Measurements from ENCODE around the gene NOP14.

The NOP14 gene

DNA sequence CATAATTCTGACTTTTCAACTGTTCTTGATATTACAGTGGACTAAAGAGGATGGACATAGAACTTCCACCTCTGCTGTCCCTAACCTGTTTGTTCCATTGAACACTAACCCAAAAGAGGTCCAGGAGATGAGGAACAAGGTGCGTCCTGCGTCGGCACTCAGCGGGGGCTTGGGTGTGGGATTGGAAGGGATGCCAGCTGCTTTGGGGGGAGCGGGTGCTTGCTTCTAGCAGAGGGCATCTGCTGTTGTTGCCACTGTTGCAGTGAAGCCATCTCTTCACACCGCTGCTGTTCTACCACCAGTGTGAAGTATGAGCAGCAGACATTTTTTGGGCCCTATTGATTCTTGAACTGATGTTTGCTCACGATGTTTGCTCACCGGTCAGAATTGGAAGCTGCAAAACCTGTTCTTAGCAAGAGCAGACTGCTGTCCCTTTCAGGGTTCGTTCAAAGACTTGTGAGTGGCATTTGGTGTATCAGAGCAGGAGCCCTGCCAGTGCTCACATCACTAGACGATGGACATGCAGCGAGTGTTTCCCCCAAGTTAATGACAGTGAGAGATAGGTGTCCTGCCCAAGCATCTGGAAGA, 55.4 kb downstream of the NOP14 start:
- TF ChIP-seq, protein P1, sequence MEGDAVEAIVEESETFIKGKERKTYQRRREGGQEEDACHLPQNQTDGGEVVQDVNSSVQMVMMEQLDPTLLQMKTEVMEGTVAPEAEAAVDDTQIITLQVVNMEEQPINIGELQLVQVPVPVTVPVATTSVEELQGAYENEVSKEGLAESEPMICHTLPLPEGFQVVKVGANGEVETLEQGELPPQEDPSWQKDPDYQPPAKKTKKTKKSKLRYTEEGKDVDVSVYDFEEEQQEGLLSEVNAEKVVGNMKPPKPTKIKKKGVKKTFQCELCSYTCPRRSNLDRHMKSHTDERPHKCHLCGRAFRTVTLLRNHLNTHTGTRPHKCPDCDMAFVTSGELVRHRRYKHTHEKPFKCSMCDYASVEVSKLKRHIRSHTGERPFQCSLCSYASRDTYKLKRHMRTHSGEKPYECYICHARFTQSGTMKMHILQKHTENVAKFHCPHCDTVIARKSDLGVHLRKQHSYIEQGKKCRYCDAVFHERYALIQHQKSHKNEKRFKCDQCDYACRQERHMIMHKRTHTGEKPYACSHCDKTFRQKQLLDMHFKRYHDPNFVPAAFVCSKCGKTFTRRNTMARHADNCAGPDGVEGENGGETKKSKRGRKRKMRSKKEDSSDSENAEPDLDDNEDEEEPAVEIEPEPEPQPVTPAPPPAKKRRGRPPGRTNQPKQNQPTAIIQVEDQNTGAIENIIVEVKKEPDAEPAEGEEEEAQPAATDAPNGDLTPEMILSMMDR (IDR thresholded peaks at IDR 0.05; ENCODE audit: low read depth, low read length, missing control alignments) = no peak
- no peak overlapping the region for H3K4me3 ChIP-seq (ENCODE audit: low read depth, low read length)
- no peak for DNase-seq (ENCODE audit: low read depth)

DNA sequence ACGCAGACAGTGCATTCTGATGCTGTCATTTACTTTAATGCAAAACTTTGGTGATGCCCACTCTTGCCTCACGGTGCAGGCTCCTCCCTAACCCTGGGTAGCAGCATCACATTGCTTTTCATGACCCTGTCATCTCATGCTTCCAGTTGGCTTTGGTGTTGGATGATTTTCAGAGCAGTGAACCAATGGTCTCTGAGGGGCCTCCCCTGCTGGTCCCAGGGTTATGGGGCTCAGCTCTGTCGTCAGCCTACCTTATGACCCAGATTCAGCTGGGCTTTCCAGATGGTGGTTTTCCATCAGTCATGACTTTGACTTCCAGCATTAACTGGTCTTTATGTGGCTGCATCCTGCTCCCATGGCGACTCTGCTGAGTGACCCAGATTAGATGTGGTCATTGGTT, 56.0 kb downstream of the NOP14 start:
- H3K4me3 ChIP-seq (ENCODE audit: low read depth, low read length) = no peak overlapping the region
- no peak for DNase-seq (ENCODE audit: low read depth)
- TF ChIP-seq, protein P1 (IDR thresholded peaks at IDR 0.05; ENCODE audit: low read depth, low read length, missing control alignments) = no peak

DNA sequence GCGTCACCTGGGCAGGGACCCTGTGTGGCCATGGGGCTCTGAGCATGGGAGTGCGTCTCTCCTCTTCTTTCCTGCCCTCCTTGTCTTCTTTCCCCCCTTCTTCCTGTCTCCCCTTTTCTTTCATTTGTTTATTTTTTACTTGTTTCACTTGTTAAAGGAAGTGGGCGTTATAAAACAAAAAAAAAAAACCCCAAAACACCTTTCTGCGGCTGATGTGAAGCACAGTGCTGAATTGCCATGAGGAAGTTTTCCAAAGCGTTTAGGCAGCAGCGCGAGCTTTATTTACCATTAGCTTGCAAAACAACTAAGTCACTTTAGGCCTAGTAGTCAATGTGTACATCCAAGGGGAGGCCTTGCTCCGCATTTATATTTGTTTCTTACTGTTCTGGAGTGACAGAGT, 57.0 kb downstream of the NOP14 start:
- no peak overlapping the region for H3K4me3 ChIP-seq (ENCODE audit: low read depth, low read length)
- no peak for DNase-seq (ENCODE audit: low read depth)
- TF ChIP-seq, protein P1 (IDR thresholded peaks at IDR 0.05; ENCODE audit: low read depth, low read length, missing control alignments) = no peak

DNA sequence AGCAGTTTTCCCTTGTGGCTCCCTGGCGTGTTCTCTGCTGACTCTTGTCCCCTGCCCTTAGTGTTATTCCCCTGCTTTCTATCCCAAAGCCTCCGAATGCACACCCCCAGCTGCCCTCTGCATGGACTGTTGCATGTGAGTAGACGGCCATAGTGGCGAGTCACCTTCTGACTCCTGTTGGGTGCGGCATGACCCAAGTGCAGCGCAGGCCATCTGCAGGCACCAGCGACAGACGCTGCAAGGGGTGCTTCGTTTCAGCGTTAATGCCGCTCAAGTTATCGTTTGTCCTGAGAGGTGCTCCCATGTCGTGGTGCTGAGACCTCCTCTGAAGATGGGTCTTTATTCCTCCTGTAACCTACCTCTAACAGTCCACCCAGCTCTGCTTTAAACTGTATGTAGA, 57.7 kb downstream of the NOP14 start:
- H3K4me3 ChIP-seq (ENCODE audit: low read depth, low read length) = no peak overlapping the region
- TF ChIP-seq, protein P1 (IDR thresholded peaks at IDR 0.05; ENCODE audit: low read depth, low read length, missing control alignments) = no peak
- no peak for DNase-seq (ENCODE audit: low read depth)

DNA sequence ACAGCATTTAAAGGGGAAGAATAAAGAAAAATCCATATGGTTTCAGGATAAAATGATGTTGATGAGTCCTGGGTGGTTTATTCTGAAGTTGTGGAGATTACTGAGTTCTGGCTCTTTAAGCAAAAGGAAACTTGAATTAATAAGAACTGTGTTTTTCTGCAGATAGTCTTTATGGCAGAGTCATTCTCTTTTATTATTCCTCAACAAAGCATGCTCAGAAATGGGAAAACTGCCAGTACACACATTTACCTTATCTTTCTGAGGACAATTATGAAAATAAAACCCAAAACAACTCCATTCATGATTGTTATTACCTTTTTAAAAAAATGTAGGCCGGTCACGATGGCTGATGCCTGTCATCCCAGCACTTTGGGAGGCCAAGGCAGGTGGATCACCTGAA, 61.1 kb downstream of the NOP14 start:
- no peak for DNase-seq (ENCODE audit: low read depth)
- no peak overlapping the region for H3K4me3 ChIP-seq (ENCODE audit: low read depth, low read length)
- TF ChIP-seq, protein P1 (IDR thresholded peaks at IDR 0.05; ENCODE audit: low read depth, low read length, missing control alignments) = no peak

DNA sequence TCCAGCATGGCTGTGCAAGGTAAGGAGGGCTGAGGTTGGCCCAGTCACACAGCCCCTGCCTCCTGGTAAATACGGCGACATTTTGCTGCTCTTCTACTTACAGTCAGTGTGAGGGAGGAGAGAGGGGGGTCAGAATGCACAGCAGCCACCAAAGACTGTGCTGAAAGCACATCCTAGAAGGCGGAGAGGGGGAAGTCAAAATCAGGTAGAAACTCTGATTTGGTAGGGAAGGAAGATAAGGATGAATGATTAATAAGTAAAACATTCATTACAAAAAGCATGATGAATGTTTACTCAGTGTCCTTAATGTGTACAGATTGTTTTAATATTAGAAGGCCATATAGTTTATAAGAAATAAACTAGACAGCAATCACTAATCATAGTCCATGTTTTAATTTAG, 62.0 kb downstream of the NOP14 start:
- TF ChIP-seq, protein P1 (IDR thresholded peaks at IDR 0.05; ENCODE audit: low read depth, low read length, missing control alignments) = no peak
- DNase-seq (ENCODE audit: low read depth) = no peak
- no peak overlapping the region for H3K4me3 ChIP-seq (ENCODE audit: low read depth, low read length)

DNA sequence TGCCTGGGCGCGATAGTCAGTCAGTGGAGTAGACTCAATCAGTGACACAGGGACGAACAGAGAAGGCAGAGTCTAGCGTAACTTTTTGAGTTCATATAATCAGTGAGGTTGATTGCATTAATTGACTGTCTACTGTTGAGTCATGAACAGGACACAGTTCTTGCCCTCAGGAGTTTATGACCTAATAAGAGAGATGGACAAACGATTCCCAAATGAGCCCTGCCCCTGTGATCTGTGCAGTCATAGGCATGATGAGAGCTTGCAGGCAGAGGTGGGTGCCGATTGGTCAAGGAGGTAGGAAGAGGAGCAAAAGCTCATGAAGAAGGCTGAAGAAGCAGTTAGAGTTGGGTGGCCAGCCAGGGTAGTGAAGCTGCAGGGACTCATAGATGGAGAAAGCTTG, 62.5 kb downstream of the NOP14 start:
- TF ChIP-seq, protein P1 (IDR thresholded peaks at IDR 0.05; ENCODE audit: low read depth, low read length, missing control alignments) = no peak
- H3K4me3 ChIP-seq (ENCODE audit: low read depth, low read length) = no peak overlapping the region
- no peak for DNase-seq (ENCODE audit: low read depth)
